Adrenal gland (tissue), 12 donors: ENCODE data around the gene HLA-C. TPM values are rescaled to one million over a fixed set of nuclear protein-coding genes. Genes with fewer than 3 reads are reported as not detected.

Experiments
- DNase-seq, 7 donors: peaks; one replicate each; pipeline ENCODE4 v3.0.0-alpha.2; 2019 to 2020
- H3K27ac ChIP-seq, 5 donors: fragments of 200-600 bp; sonication (generic) in 4 of 5; 1 replicate in 3 of 5; 2 replicates in 2 of 5; pipeline versions ENCODE4 v1.5.1 to v1.8.0; 2016 to 2020; ENCODE audit warnings: mild to moderate bottlenecking in 1 of 5
- H3K27me3 ChIP-seq: fragments of 200-600 bp; 2 replicates; pipeline ENCODE4 v1.8.0; 2021
- H3K36me3 ChIP-seq, 2 donors: fragments of 200-600 bp; replicated peaks in 1 of 2; 1 replicate in 1 of 2; 2 replicates in 1 of 2; pipeline versions ENCODE4 v1.5.1 to v1.8.0; 2018 to 2022
- H3K4me1 ChIP-seq, 2 donors: fragments of 200-600 bp; replicated peaks in 1 of 2; 1 replicate in 1 of 2; 2 replicates in 1 of 2; pipeline versions ENCODE4 v1.5.1 to v1.8.0; 2018 to 2021
- H3K4me3 ChIP-seq, 4 donors: fragments of 200-600 bp; sonication (generic) in 3 of 4; one replicate each; pipeline ENCODE4 v1.5.1; 2016 to 2018
- H3K9me3 ChIP-seq, 3 donors: fragments of 200-600 bp; sonication (generic) in 1 of 3; replicated peaks in 1 of 3; 1 replicate in 2 of 3; 2 replicates in 1 of 3; pipeline versions ENCODE4 v1.5.1 to v1.8.0; 2016 to 2021
- CTCF ChIP-seq, 6 experiments: fragments of 450-650 bp in 4 of 6; fragments of 200-600 bp in 2 of 6; sonication (generic) in 1 of 6; IDR thresholded peaks; 1 replicate in 5 of 6; 2 replicates in 1 of 6; pipeline versions ENCODE4 v1.5.1 to v1.8.0; 2016 to 2021; ENCODE audit warnings: antibody characterized with exemption in 6 of 6, mild to moderate bottlenecking in 2 of 6, moderate library complexity in 1 of 6
- POLR2A ChIP-seq, 2 donors: fragments of 450-650 bp; IDR thresholded peaks; one replicate each; pipeline ENCODE4 v1.6.1; 2017; ENCODE audit warnings: antibody characterized with exemption in 2 of 2, mild to moderate bottlenecking in 2 of 2, moderate library complexity in 1 of 2
- WGBS, 4 donors: extraction: QIAGEN DNeasy Blood & Tissue Kit in 2 of 4; methylation state at CpG; one replicate each; pipeline versions ENCODE4 v1.1.5 to v1.1.7; 2013 to 2017; 5-methylcytosine and 5-hydroxymethylcytosine counted together
- intact Hi-C, 2 donors: fragments of 100-400 bp; cut with DNase I; formaldehyde crosslinking; loops; one replicate each; pipeline versions ENCODE4 v1.14.1 to v1.15.0; 2022 to 2023
- polyA plus RNA-seq, 3 donors: library from polyadenylated mRNA; stranded (reverse); fragments of 200-250 nt in 2 of 3; fragments of 350-450 nt in 1 of 3; fragmentation: Illumina TruSeq in 1 of 3; extraction: RNeasy Lipid Tissue Mini Kit (QIAGEN cat#74804) in 1 of 3; gene quantifications; one replicate each; pipeline ENCODE4 v1.2.3, GENCODE V29; 2013 to 2014
- total RNA-seq, 9 donors: library from RNA; depleted of rRNA in 4 of 9; stranded (reverse); fragments of >200 nt in 4 of 9; fragments of 120-200 nt in 1 of 9; fragmentation: NEBNext Ultra II Directional in 1 of 9; extraction: Animal tissue kit (Norgen Biotek cat#: 25700) in 1 of 9; gene quantifications; one replicate each; pipeline versions ENCODE4 v1.1.0 to v1.2.4, GENCODE V29; 2013 to 2023
- donor health status: healthy with polysubstance abuse.
- donor health status: Bipolar disorder and iron deficiency.
- donor health status: DM: yes; HTN: yes; CAD: no.
- donor health status: DM: no; HTN: no; CAD: no.
- donor health status: DM: no; HTN: no; CAD: no.
- donor health status: DM: yes; HTN: yes; CAD: no.

Gene HLA-C
- total and polyA plus RNA-seq, 12 donors, result 157 to 1,851 (median 548) TPM

GRCh38 chr6:31252625-31253024, 19.3 kb downstream of the HLA-C start:
- H3K4me3 ChIP-seq, result no peak overlapping the region
- intact Hi-C loops, result no loop called here
- H3K9me3 ChIP-seq, result no peaks in the 10 kb centered on the region
- H3K36me3 ChIP-seq, result no peaks in the 10 kb centered on the region
- no peaks in the 10 kb centered on the region for H3K4me1 ChIP-seq
- H3K27ac ChIP-seq, result no peak overlapping the region
- DNase-seq, result no peak
- H3K27me3 ChIP-seq, result peaks cover 5% of the 10 kb centered on the region
- 11 to 49% (median 36%) methylated on average over 3 of the region's 3 CpGs for WGBS, 4 donors
- TF ChIP-seq POLR2A (IDR thresholded peaks at IDR 0.05), result no peak
- TF ChIP-seq CTCF (IDR thresholded peaks at IDR 0.05), result no peak

GRCh38 chr6:31251261-31251660, 20.6 kb downstream of the HLA-C start:
- WGBS, 4 donors, result 65 to 77% (median 73%) methylated on average over 4 of the region's 4 CpGs
- Histone ChIP-seq H3K4me3 (no peak overlapping the region), H3K9me3 (no peaks in the 10 kb centered on the region), H3K27ac (no peak overlapping the region), H3K27me3 (peaks cover 5% of the 10 kb centered on the region), H3K36me3 (no peaks in the 10 kb centered on the region), H3K4me1 (no peaks in the 10 kb centered on the region)
- TF ChIP-seq POLR2A (IDR thresholded peaks at IDR 0.05), result no peak
- no peak for TF ChIP-seq CTCF (IDR thresholded peaks at IDR 0.05)
- no peak for DNase-seq
- intact Hi-C loops, result no loop called here

- H3K4me3 ChIP-seq, result no peak overlapping the region
- 78 to 90% (median 84%) methylated on average over 2 of the region's 2 CpGs for WGBS, 4 donors
- H3K27ac ChIP-seq, result no peak overlapping the region
- H3K4me1 ChIP-seq, result no peaks in the 10 kb centered on the region
- TF ChIP-seq POLR2A (IDR thresholded peaks at IDR 0.05) (no peak), CTCF (IDR thresholded peaks at IDR 0.05) (no peak)
- H3K27me3 ChIP-seq, result peaks cover 5% of the 10 kb centered on the region
- H3K9me3 ChIP-seq, result no peaks in the 10 kb centered on the region
- no peaks in the 10 kb centered on the region for H3K36me3 ChIP-seq
- no peak for DNase-seq
- intact Hi-C loops, result no loop called here
These were observed 22.7 kb downstream of the HLA-C start for GRCh38 chr6:31249184-31249583.

GRCh38 chr6:31247813-31248212, 24.1 kb downstream of the HLA-C start:
- 87 to 92% (median 91%) methylated on average over 2 of the region's 2 CpGs for WGBS, 4 donors
- no peak for DNase-seq
- H3K36me3 ChIP-seq, result no peaks in the 10 kb centered on the region
- no peaks in the 10 kb centered on the region for H3K9me3 ChIP-seq
- no peak overlapping the region for H3K4me3 ChIP-seq
- TF ChIP-seq CTCF (IDR thresholded peaks at IDR 0.05) (no peak), POLR2A (IDR thresholded peaks at IDR 0.05) (no peak)
- peaks cover 5% of the 10 kb centered on the region for H3K27me3 ChIP-seq
- no peaks in the 10 kb centered on the region for H3K4me1 ChIP-seq
- intact Hi-C loops, result no loop called here
- no peak overlapping the region for H3K27ac ChIP-seq
